Neuronal stem cell (in vitro differentiated cells): Measurements from ENCODE around the gene ST6GALNAC2.

ENCODE experiments used
- DNase-seq: peaks from one replicate; pipeline ENCODE4 v3.0.0-alpha.2; 2013; ENCODE audit warnings: low spot score
- H2AFZ ChIP-seq: one replicate; pipeline ENCODE4 v1.6.1; 2013; ENCODE audit warnings: mild to moderate bottlenecking, low read length, inconsistent platforms
- H2AK5ac ChIP-seq: 2 replicates; pipeline ENCODE4 v1.6.1; 2013; ENCODE audit warnings: low read depth, mild to moderate bottlenecking, inconsistent platforms, low read length, moderate library complexity, mixed read lengths
- H2BK120ac ChIP-seq: 2 replicates; pipeline ENCODE4 v1.6.1; 2013; ENCODE audit warnings: low read depth, mild to moderate bottlenecking, inconsistent platforms, low read length, moderate library complexity, mixed read lengths
- H2BK12ac ChIP-seq: one replicate; pipeline ENCODE4 v1.6.1; 2013; ENCODE audit warnings: low read length, inconsistent platforms
- H2BK15ac ChIP-seq: 2 replicates; pipeline ENCODE4 v1.6.1; 2013; ENCODE audit warnings: mild to moderate bottlenecking, low read length, inconsistent platforms, mixed read lengths
- H2BK5ac ChIP-seq: one replicate; pipeline ENCODE4 v1.6.1; 2013; ENCODE audit warnings: inconsistent platforms, mild to moderate bottlenecking, low read length, moderate library complexity
- H3K14ac ChIP-seq: one replicate; pipeline ENCODE4 v1.6.1; 2013; ENCODE audit warnings: low read length, inconsistent platforms
- H3K18ac ChIP-seq: 2 replicates; pipeline ENCODE4 v1.6.1; 2013; ENCODE audit warnings: low read length, inconsistent platforms
- H3K23ac ChIP-seq: 2 replicates; pipeline ENCODE4 v1.6.1; 2013; ENCODE audit warnings: low read depth, mild to moderate bottlenecking, mixed read lengths, low read length, inconsistent platforms; ENCODE audit not compliant: poor library complexity
- H3K27ac ChIP-seq: replicated peaks from 3 replicates; pipeline ENCODE4 v1.5.1; 2013; ENCODE audit warnings: low read length, inconsistent platforms
- H3K27me3 ChIP-seq, 3 experiments: 2 replicates each; pipeline ENCODE4 v1.6.1; 2013; ENCODE audit warnings: low read length in 3 of 3, mild to moderate bottlenecking in 2 of 3, inconsistent platforms in 1 of 3, low read depth in 1 of 3, mixed read lengths in 1 of 3, moderate library complexity in 1 of 3; ENCODE audit not compliant: control insufficient read depth in 3 of 3, insufficient read depth in 3 of 3
- H3K36me3 ChIP-seq, 2 donors: replicated peaks in 1 of 2; 2 replicates each; pipeline ENCODE4 v1.6.1; 2013; ENCODE audit warnings: low read length in 2 of 2; ENCODE audit not compliant: control insufficient read depth in 2 of 2, insufficient read depth in 2 of 2
- H3K4ac ChIP-seq: 2 replicates; pipeline ENCODE4 v1.6.1; 2013; ENCODE audit warnings: inconsistent platforms, mild to moderate bottlenecking, low read length, moderate library complexity
- H3K4me1 ChIP-seq, 2 donors: 1 replicate in 1 of 2; 2 replicates in 1 of 2; pipeline ENCODE4 v1.6.1; 2013; ENCODE audit warnings: low read length in 2 of 2, low read depth in 1 of 2; ENCODE audit not compliant: control insufficient read depth in 2 of 2, insufficient read depth in 1 of 2
- H3K4me2 ChIP-seq: one replicate; pipeline ENCODE4 v1.6.1; 2013; ENCODE audit warnings: mild to moderate bottlenecking, low read length, inconsistent platforms; ENCODE audit not compliant: insufficient read depth, poor library complexity, severe bottlenecking
- H3K4me3 ChIP-seq, 2 donors: 2 replicates each; pipeline ENCODE4 v1.5.1; 2013; ENCODE audit warnings: low read length in 2 of 2, mild to moderate bottlenecking in 2 of 2, inconsistent platforms in 1 of 2, moderate library complexity in 1 of 2
- H3K79me1 ChIP-seq: one replicate; pipeline ENCODE4 v1.6.1; 2013; ENCODE audit warnings: low read depth, mild to moderate bottlenecking, inconsistent platforms, low read length, moderate library complexity
- H3K9ac ChIP-seq: one replicate; pipeline ENCODE4 v1.6.1; 2013; ENCODE audit warnings: mild to moderate bottlenecking, low read depth, low read length, inconsistent platforms; ENCODE audit not compliant: poor library complexity
- H3K9me3 ChIP-seq, 2 donors: replicated peaks in 1 of 2; 2 replicates each; pipeline versions ENCODE3 to v1.6.1; 2013; ENCODE audit warnings: low read length in 2 of 2, mild to moderate bottlenecking in 2 of 2, inconsistent platforms in 1 of 2, low read depth in 1 of 2, mixed read lengths in 1 of 2, moderate library complexity in 1 of 2; ENCODE audit not compliant: control insufficient read depth in 2 of 2, insufficient read depth in 1 of 2
- H4K8ac ChIP-seq: one replicate; pipeline ENCODE4 v1.6.1; 2013; ENCODE audit warnings: low read depth, mild to moderate bottlenecking, inconsistent platforms, low read length, moderate library complexity
- H4K91ac ChIP-seq: one replicate; pipeline ENCODE4 v1.6.1; 2013; ENCODE audit warnings: low read length, low read depth, mild to moderate bottlenecking, inconsistent platforms; ENCODE audit not compliant: poor library complexity
- WGBS, 2 donors: extraction: QIAGEN DNeasy Blood & Tissue Kit; methylation state at CpG; one replicate each; pipeline ENCODE4 v1.1.7; 2013; ENCODE audit warnings: missing lambda C conversion rate in 2 of 2, mixed read lengths in 1 of 2; ENCODE audit not compliant: insufficient read length in 2 of 2, insufficient replicate concordance in 1 of 2; ENCODE audit errors: extremely low coverage in 2 of 2; 5-methylcytosine and 5-hydroxymethylcytosine counted together

ST6GALNAC2 gene

DNA sequence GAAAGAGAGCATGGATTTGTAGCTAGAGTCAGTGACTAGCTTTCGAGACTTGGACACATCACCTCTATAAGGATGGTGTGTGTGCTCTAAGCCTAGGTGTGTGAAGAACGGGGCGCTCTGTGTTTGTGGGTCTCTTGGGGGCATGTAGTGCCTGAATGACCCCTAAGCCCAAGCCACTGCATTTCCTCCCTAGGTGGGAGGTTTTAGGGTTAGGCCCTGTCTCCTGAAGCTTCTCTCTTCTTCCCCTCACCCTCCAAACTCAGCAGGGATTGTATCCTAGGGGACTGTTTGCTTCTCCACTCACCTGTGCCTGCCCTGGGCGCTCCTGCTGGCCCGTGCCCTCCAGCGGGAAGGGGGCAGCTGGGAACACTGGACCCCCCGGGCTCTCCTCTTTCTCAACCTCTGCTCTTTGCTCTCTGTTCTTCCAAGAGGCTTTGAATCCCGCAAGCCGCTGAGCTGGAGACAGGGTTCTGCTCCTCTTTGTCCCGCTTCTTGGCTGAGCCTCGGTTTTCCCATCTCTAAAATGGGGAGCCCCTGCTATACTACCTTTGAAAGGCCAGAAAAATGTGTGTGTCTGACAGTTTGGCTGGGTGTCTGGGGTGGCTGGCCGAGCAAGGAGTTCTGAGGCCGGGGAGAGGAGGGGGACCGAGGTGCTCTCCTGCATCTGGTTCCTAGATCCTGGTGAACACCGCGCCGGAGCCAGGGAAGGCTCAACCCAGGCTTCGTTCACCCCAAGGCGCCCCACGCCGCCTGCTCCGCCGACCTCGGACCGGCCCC lies 49.0 kb downstream of the ST6GALNAC2 start:
- Histone ChIP-seq H2BK12ac (no peak overlapping the region), H3K79me1 (no peaks in the 10 kb centered on the region), H3K36me3 (no peaks in the 10 kb centered on the region), H2BK120ac (no peak overlapping the region), H3K23ac (no peak overlapping the region), H2BK5ac (no peak overlapping the region), H2AK5ac (peak overlapping the region; percentile 69), H3K14ac (peak overlapping the region; percentile 57), H3K9ac (no peak overlapping the region), H4K91ac (no peak overlapping the region), H3K4me1 (peaks cover 11 to 17% of the 10 kb centered on the region in 2 donors), H2BK15ac (peak overlapping the region; percentile 44), H2AFZ (no peak overlapping the region), H3K18ac (peak overlapping the region; percentile 91), H3K9me3 (no peaks in the 10 kb centered on the region), H3K4ac (no peak overlapping the region), H4K8ac (no peak overlapping the region), H3K4me3 (no peak overlapping the region), H3K27me3 (peaks cover 9 to 54% (median 40%) of the 10 kb centered on the region in 3 experiments), H3K27ac (no peak overlapping the region), H3K4me2 (peak overlapping the region; percentile 95)
- no CpG with 5 or more reads among the region's 25 CpGs for WGBS, 2 donors
- DNase-seq, result no peak

DNA sequence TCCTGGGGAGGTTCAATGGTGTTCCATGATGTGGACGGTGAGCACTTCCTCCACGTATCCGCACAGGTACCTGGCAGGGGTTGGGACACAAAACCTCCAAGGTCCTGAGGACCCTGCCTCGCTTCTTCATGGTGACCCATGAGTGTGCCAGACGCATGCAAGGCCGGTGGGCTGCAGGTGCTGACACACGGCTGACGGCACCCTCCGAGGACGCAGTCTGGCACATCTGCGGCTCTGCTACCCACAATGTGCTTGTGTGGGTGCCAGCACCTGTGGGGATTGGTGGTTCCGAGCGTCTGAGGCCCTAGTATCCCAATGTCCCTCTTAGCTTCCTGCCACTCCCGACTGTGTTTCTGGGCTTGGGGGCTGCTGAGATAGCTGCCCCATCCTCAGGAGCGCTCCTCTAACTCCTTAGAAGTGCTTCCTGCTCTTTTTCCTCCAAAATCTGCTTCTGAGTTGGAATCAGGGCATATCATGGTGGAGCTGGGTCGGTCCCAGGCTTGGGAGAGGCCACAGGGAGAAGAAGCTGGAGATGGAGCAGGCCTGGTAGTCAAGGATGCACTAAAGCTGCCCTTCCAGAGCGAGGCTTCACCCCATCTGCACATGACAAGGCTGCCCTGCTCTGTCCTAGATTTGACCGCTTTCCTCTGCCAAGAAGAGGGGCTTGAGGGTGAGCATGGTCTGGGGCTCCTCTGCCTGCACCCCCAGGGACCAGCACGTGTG lies 49.7 kb downstream of the ST6GALNAC2 start:
- Histone ChIP-seq H3K4me2 (no peak overlapping the region), H2BK12ac (no peak overlapping the region), H3K4me3 (no peak overlapping the region), H4K8ac (no peak overlapping the region), H3K4me1 (peaks cover 11 to 15% of the 10 kb centered on the region in 2 donors), H3K36me3 (no peaks in the 10 kb centered on the region), H3K9ac (no peak overlapping the region), H3K14ac (no peak overlapping the region), H3K4ac (no peak overlapping the region), H3K27me3 (peaks cover 9 to 54% (median 40%) of the 10 kb centered on the region in 3 experiments), H2BK120ac (no peak overlapping the region), H3K27ac (no peak overlapping the region), H2BK5ac (no peak overlapping the region), H3K9me3 (no peaks in the 10 kb centered on the region), H2BK15ac (no peak overlapping the region), H4K91ac (no peak overlapping the region), H3K79me1 (no peaks in the 10 kb centered on the region), H2AFZ (no peak overlapping the region), H3K18ac (no peak overlapping the region), H3K23ac (no peak overlapping the region), H2AK5ac (no peak overlapping the region)
- WGBS, 2 donors, result no CpG with 5 or more reads among the region's 19 CpGs
- DNase-seq, result no peak

DNA sequence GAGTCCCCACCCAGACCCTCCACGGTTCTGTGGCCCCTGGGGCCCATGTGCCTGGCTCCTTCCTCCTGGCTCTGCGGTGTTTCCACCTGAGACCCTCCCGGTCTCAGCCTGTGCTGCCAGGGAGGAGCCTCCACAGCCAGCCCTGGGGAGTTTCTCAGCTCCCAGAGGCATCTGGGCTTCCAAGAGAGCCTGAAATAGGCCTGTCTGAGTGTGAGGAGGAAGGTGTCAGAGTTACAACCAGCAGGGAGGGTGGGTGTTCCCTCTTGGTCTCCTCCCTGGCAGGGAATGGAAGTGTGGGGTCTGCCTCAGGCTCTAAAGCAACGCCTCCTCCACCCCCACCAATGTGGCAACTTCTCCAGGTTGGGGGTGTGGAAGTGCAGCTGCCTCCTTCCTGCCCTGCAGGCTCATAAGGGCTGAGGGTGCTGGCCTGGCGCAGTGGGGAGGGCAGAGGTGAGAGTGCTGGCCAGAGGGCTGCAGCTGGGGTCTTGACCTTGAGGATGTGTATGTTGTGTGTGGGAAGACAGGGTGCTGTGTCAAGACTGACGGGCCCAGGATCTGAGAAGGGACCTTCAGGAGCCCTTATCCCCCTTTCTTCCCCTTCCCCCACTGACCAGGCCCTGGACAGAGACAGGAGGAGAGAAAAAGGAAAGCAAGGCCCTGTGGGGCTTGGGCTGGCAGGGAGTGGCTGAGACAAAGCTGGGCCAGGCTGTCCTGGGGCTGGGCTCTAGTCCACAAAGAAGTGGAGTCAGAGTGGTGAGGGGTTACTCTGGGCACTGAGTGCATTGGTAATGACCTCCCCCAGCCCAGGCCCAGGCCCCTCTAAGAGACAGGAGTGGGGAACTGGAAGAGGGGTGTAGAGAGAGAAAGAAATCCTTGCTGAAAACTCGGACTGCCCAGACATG lies 50.6 kb downstream of the ST6GALNAC2 start:
- peaks cover 10 to 16% of the 10 kb centered on the region in 2 donors for H3K4me1 ChIP-seq
- H3K14ac ChIP-seq, result no peak overlapping the region
- no peak overlapping the region for H3K4ac ChIP-seq
- H2BK120ac ChIP-seq, result no peak overlapping the region
- no CpG with 5 or more reads among the region's 7 CpGs for WGBS, 2 donors
- H3K9ac ChIP-seq, result no peak overlapping the region
- H2AK5ac ChIP-seq, result peak overlapping the region; percentile 20
- no peaks in the 10 kb centered on the region for H3K36me3 ChIP-seq
- H2BK12ac ChIP-seq, result no peak overlapping the region
- H3K27ac ChIP-seq, result no peak overlapping the region
- H3K9me3 ChIP-seq, result no peaks in the 10 kb centered on the region
- H2BK15ac ChIP-seq, result peak overlapping the region; percentile 38
- no peak overlapping the region for H2BK5ac ChIP-seq
- peak overlapping the region; percentile 6 for H4K91ac ChIP-seq
- no peak overlapping the region for H4K8ac ChIP-seq
- DNase-seq, result no peak
- no peak overlapping the region for H3K4me2 ChIP-seq
- no peak overlapping the region for H3K4me3 ChIP-seq
- H2AFZ ChIP-seq, result no peak overlapping the region
- peak overlapping the region; percentile 51 for H3K23ac ChIP-seq
- no peaks in the 10 kb centered on the region for H3K79me1 ChIP-seq
- peaks cover 9 to 54% (median 38%) of the 10 kb centered on the region in 3 experiments for H3K27me3 ChIP-seq
- peak overlapping the region; percentile 53 for H3K18ac ChIP-seq
